Panc1 (cell line): Measurements from ENCODE around the gene CD28.

Source experiments
- CTCF ChIP-seq: fragments of 450-650 bp; IDR thresholded peaks from 2 replicates; pipeline ENCODE4 v1.5.1; 2017; ENCODE audit warnings: mild to moderate bottlenecking
- POLR2AphosphoS5 ChIP-seq: IDR thresholded peaks from 2 replicates; pipeline ENCODE4 v1.6.1; 2012; ENCODE audit warnings: mild to moderate bottlenecking, low read depth, low read length, moderate library complexity
- REST ChIP-seq, 2 experiments: IDR thresholded peaks; 2 replicates each; pipeline ENCODE4 v1.6.1; 2011 to 2012; ENCODE audit warnings: low read depth in 2 of 2, control low read depth in 1 of 2, low read length in 1 of 2, mild to moderate bottlenecking in 1 of 2, moderate library complexity in 1 of 2; ENCODE audit not compliant: insufficient read depth in 1 of 2
- TCF7L2 ChIP-seq: IDR thresholded peaks from 2 replicates; pipeline ENCODE4 v1.6.1; 2011; ENCODE audit warnings: mild to moderate bottlenecking, low read depth, low read length, inconsistent platforms

GRCh38 chr2:203756161-203756560 lies 49.7 kb downstream of the CD28 start:
- TF ChIP-seq POLR2AphosphoS5 = no peak
- no peak for TF ChIP-seq CTCF
- TF ChIP-seq REST (IDR thresholded peaks at IDR 0.05; ENCODE audit: insufficient read depth in 1 of 2, low read depth in 2 of 2, low read length in 1 of 2) = no peak
- TF ChIP-seq TCF7L2 = no peak
